Measurements from ENCODE around the gene PLEKHM3.

DNA sequence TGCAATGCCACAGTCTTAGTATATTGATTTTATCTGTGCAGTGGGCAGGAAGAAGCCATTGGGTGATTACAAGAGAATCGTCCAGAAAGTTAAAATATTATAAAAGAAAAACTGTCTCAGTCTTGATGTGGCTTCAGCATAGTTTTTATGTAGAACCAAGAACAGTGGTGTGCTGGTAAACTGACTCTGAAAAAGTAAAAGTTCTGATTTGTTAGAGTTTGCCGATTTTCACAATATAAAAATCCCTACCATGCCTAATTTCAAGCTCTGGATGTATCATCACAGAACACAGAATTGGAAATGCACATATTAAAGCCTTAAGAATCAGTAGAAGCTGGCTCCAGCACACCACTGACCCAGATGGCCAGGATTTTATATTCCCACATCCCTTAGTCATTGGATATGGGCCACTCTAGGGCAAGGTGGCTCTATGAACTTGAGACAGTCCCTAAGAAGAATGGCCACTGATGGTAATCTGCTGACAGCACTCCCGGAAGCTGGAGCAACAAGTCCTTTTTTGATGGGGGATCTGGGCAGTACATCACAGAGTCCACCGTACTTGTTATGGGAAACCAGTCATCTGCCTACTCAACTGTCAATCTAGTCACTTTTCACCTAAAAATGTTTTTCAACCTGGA, 9.3 kb upstream of the PLEKHM3 start:
- TF ChIP-seq CTCF (IDR thresholded peaks at IDR 0.05) = peak; percentile 40; the same call in 1 of the 2 replicates
- TF ChIP-seq POLR2AphosphoS5 (IDR thresholded peaks at IDR 0.05; ENCODE audit: low read depth, low read length) = no peak
- TF ChIP-seq SIN3A (IDR thresholded peaks at IDR 0.05; ENCODE audit: borderline replicate concordance, insufficient read depth, low read depth, low read length) = no peak

Measured in Panc1 (cell line).